MCF 10A (cell line): Measurements from ENCODE around the gene BOC. TPM values are rescaled to one million over a fixed set of nuclear protein-coding genes. Genes with fewer than 3 reads are reported as not detected.

Experiments used
- BruUV-seq: library from RNA; stranded (reverse); fragments of 400-500 nt; replicated peaks from 2 replicates; lab custom pipeline; 2021; lab: Mats Ljungman, UMichigan
- CTCF ChIA-PET: fragments of 300-600 bp; sonication (Branson Sonifier 250); formaldehyde crosslinking; extraction: SDS; loops from one replicate; lab custom pipeline; 2021; ENCODE audit warnings: antibody characterized with exemption, inconsistent platforms; lab: Yijun Ruan, JAX
- POLR2A ChIA-PET: fragments of 300-600, 350-650 bp; sonication (Branson Sonifier 250); formaldehyde crosslinking; extraction: SDS; loops from one replicate; lab custom pipeline; 2020; ENCODE audit warnings: antibody characterized with exemption, inconsistent platforms; lab: Yijun Ruan, JAX
- DNase-seq: peaks from one replicate; pipeline ENCODE4 v3.0.0-alpha.2; 2018; ENCODE audit not compliant: unreplicated experiment
- H3K27ac Mint-ChIP-seq: one replicate; pipeline ENCODE4 v1.8.0; 2022; ENCODE audit warnings: mild to moderate bottlenecking, low read depth, mixed read lengths; ENCODE audit not compliant: unreplicated experiment
- H3K27me3 Mint-ChIP-seq: one replicate; pipeline ENCODE4 v1.8.0; 2022; ENCODE audit warnings: mixed read lengths; ENCODE audit not compliant: insufficient read depth, unreplicated experiment
- H3K36me3 Mint-ChIP-seq: one replicate; pipeline ENCODE4 v1.8.0; 2022; ENCODE audit warnings: mild to moderate bottlenecking, moderate library complexity, mixed read lengths; ENCODE audit not compliant: insufficient read depth, unreplicated experiment
- H3K4me1 Mint-ChIP-seq: one replicate; pipeline ENCODE4 v1.8.0; 2022; ENCODE audit warnings: mixed read lengths; ENCODE audit not compliant: insufficient read depth, unreplicated experiment
- H3K4me3 Mint-ChIP-seq: one replicate; pipeline ENCODE4 v1.8.0; 2022; ENCODE audit warnings: mild to moderate bottlenecking, moderate library complexity, mixed read lengths; ENCODE audit not compliant: unreplicated experiment
- H3K9me3 Mint-ChIP-seq: one replicate; pipeline ENCODE4 v1.8.0; 2022; ENCODE audit warnings: mixed read lengths; ENCODE audit not compliant: unreplicated experiment
- intact Hi-C: fragments of 100-400 bp; cut with micrococcal nuclease; formaldehyde crosslinking; loops from 2 replicates; pipeline ENCODE4 v1.14.1; 2022
- total RNA-seq: library from RNA; stranded (reverse); gene quantifications from 2 replicates; pipeline ENCODE4 v1.2.3, GENCODE V29; 2022
- TF ChIP-seq, protein P1 (sequence below): fragments of 200-600 bp; IDR thresholded peaks from one replicate; pipeline ENCODE4 v1.8.0; 2022; ENCODE audit warnings: antibody characterized with exemption, mild to moderate bottlenecking; ENCODE audit not compliant: unreplicated experiment

BOC gene
- total RNA-seq, 1 experiment from 2014 or later: 1.8 TPM

GRCh38 chr3:113212150-113212843, 940 bp downstream of the BOC start:
- TF ChIP-seq, protein P1, sequence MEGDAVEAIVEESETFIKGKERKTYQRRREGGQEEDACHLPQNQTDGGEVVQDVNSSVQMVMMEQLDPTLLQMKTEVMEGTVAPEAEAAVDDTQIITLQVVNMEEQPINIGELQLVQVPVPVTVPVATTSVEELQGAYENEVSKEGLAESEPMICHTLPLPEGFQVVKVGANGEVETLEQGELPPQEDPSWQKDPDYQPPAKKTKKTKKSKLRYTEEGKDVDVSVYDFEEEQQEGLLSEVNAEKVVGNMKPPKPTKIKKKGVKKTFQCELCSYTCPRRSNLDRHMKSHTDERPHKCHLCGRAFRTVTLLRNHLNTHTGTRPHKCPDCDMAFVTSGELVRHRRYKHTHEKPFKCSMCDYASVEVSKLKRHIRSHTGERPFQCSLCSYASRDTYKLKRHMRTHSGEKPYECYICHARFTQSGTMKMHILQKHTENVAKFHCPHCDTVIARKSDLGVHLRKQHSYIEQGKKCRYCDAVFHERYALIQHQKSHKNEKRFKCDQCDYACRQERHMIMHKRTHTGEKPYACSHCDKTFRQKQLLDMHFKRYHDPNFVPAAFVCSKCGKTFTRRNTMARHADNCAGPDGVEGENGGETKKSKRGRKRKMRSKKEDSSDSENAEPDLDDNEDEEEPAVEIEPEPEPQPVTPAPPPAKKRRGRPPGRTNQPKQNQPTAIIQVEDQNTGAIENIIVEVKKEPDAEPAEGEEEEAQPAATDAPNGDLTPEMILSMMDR: no peak
- no peaks in the 10 kb centered on the region for H3K9me3 Mint-ChIP-seq
- H3K27me3 Mint-ChIP-seq: no peaks in the 10 kb centered on the region
- ChIA-PET POLR2A (interaction anchor here (1.3 kb wide), 1 partner anchor 19 kb away, joined by 4 read pairs; no protein-coding TSS in a partner anchor), CTCF (interaction anchor here (0.6 kb wide), 1 partner anchor 195 kb away, joined by 3 read pairs; no protein-coding TSS in a partner anchor)
- peak overlapping the region; percentile 75 for H3K4me3 Mint-ChIP-seq
- no peaks in the 10 kb centered on the region for H3K36me3 Mint-ChIP-seq
- H3K27ac Mint-ChIP-seq: no peak overlapping the region
- intact Hi-C loops: loop anchor here (5.0 kb wide), 1 partner anchor 160 kb away; no protein-coding TSS in a partner anchor
- peaks cover 18% of the 10 kb centered on the region for H3K4me1 Mint-ChIP-seq
- DNase-seq: no peak
- BruUV-seq: no TSS peak

- no TSS peak for BruUV-seq
- Mint-ChIP-seq H3K27ac (no peak overlapping the region), H3K27me3 (no peaks in the 10 kb centered on the region), H3K4me1 (peaks cover 18% of the 10 kb centered on the region), H3K36me3 (no peaks in the 10 kb centered on the region), H3K9me3 (no peaks in the 10 kb centered on the region), H3K4me3 (peak overlapping the region; percentile 75)
- TF ChIP-seq, protein P1: no peak
- ChIA-PET POLR2A (interaction anchor here (1.3 kb wide), 1 partner anchor 19 kb away, joined by 4 read pairs; no protein-coding TSS in a partner anchor), CTCF (interaction anchor here (0.6 kb wide), 2 partner anchors 20 to 196 kb away, joined by 3 read pairs; no protein-coding TSS in a partner anchor)
- no peak for DNase-seq
- intact Hi-C loops: loop anchor here (5.0 kb wide), 1 partner anchor 161 kb away; no protein-coding TSS in a partner anchor
Measured at GRCh38 chr3:113212844-113213375, 1.6 kb downstream of the BOC start.

DNA sequence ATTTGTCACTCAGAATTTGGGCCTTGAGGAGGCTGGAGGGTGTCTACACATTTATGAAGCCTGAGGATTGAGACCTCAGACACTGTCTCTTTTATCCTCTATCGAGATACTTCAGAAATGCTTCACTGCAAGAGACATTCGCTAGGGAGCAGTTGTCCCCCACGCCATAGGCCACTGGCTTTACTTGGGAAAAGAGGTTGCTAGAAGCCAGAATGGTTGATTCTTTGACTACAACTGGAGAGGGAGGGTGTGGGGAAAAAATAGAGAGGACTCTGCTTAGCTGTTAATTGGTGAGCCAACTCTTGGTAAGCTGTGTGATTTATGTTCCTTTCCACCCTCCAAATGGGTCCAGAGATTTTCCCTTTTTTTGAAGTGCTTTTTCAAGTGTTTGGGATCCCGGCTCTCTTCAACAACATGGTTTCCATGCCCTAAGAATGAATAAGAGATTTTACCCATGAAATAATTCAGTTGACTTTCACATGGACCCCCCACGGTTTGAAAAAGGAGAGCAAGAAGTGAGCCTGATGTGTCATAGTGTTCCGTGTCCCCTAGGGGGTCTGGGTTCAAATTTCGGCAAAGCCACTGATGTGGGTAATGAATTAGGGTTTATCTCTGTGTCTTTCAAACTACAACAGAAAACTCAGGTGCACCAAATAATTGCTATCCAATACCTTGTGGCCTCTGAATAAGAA, 2.7 kb downstream of the BOC start:
- H3K4me3 Mint-ChIP-seq: no peak overlapping the region
- no peaks in the 10 kb centered on the region for H3K9me3 Mint-ChIP-seq
- DNase-seq: no peak
- BruUV-seq: no TSS peak
- ChIA-PET POLR2A (interaction anchor here (0.6 kb wide), 1 partner anchor 158 kb away, joined by 3 read pairs; no protein-coding TSS in a partner anchor), CTCF (interaction anchor here (1.1 kb wide), 1 partner anchor 17 kb away, joined by 3 read pairs; no protein-coding TSS in a partner anchor)
- peaks cover 18% of the 10 kb centered on the region for H3K4me1 Mint-ChIP-seq
- H3K36me3 Mint-ChIP-seq: no peaks in the 10 kb centered on the region
- H3K27me3 Mint-ChIP-seq: no peaks in the 10 kb centered on the region
- TF ChIP-seq, protein P1: no peak
- intact Hi-C loops: loop anchor here (5.0 kb wide), 1 partner anchor 162 kb away; no protein-coding TSS in a partner anchor
- no peak overlapping the region for H3K27ac Mint-ChIP-seq
